Heart right ventricle (tissue), 16 donors: ENCODE measurements around the gene SHTN1. TPM values are rescaled to one million over a fixed set of nuclear protein-coding genes. Genes with fewer than 3 reads are reported as not detected.

Experiments
- ATAC-seq, 8 donors: fragments of 200-7000 bp; cut with Tn5 transposase; one replicate each; pipeline ENCODE4 v1.9.1; 2020; ENCODE audit warnings: mild to moderate bottlenecking in 8 of 8, moderate library complexity in 8 of 8, moderate number of reproducible peaks in 1 of 8
- DNase-seq, 2 donors: peaks; one replicate each; pipeline ENCODE4 v3.0.0-alpha.2; 2020
- H3K27ac ChIP-seq, 10 donors: fragments of 200-600 bp; sonication (generic) in 2 of 10; one replicate each; pipeline versions ENCODE4 v1.5.0 to v1.8.0; 2020 to 2022; ENCODE audit warnings: mild to moderate bottlenecking in 3 of 10
- H3K27me3 ChIP-seq, 7 donors: fragments of 200-600 bp; one replicate each; pipeline ENCODE4 v1.8.0; 2021 to 2022; ENCODE audit warnings: mild to moderate bottlenecking in 2 of 7
- H3K36me3 ChIP-seq, 9 donors: fragments of 200-600 bp; sonication (generic) in 1 of 9; one replicate each; pipeline versions ENCODE4 v1.5.0 to v1.8.0; 2020 to 2022; ENCODE audit warnings: mild to moderate bottlenecking in 2 of 9
- H3K4me1 ChIP-seq, 9 donors: fragments of 200-600 bp; sonication (generic) in 1 of 9; one replicate each; pipeline versions ENCODE4 v1.5.0 to v1.8.0; 2020 to 2022; ENCODE audit warnings: mild to moderate bottlenecking in 4 of 9
- H3K4me3 ChIP-seq, 10 donors: fragments of 200-600 bp; sonication (generic) in 2 of 10; one replicate each; pipeline versions ENCODE4 v1.5.0 to v1.8.0; 2020 to 2022; ENCODE audit warnings: mild to moderate bottlenecking in 7 of 10, moderate library complexity in 2 of 10
- H3K9me3 ChIP-seq, 11 donors: fragments of 200-600 bp in 10 of 11; sonication (generic) in 2 of 11; one replicate each; pipeline versions ENCODE4 v1.5.0 to v1.8.0; 2013 to 2022; ENCODE audit warnings: mild to moderate bottlenecking in 2 of 11, control low read depth in 1 of 11, moderate library complexity in 1 of 11
- WGBS, 2 donors: extraction: QIAGEN DNeasy Blood & Tissue Kit; methylation state at CpG; one replicate each; pipeline ENCODE4 v1.1.7; 2013; ENCODE audit warnings: inconsistent platforms in 1 of 2; 5-methylcytosine and 5-hydroxymethylcytosine counted together
- intact Hi-C, 10 donors: fragments of 100-400 bp; cut with DNase I; formaldehyde crosslinking; loops; one replicate each; pipeline versions ENCODE4 v1.11.1 to v1.14.2; 2022
- polyA plus RNA-seq, 2 donors: library from polyadenylated mRNA; stranded (reverse); fragments of 200-250 nt; gene quantifications; one replicate each; pipeline ENCODE4 v1.2.3, GENCODE V29; 2013
- total RNA-seq, 10 donors: library from RNA; stranded (reverse); fragmentation: NEBNext Ultra II Directional in 3 of 10; extraction: Animal tissue kit (Norgen Biotek cat#: 25700) in 3 of 10; gene quantifications; one replicate each; pipeline versions ENCODE4 v1.2.1 to v1.2.4, GENCODE V29; 2021 to 2023
- TF ChIP-seq, protein P1 (sequence below), 9 donors: fragments of 200-600 bp; sonication (generic) in 2 of 9; IDR thresholded peaks; one replicate each; pipeline versions ENCODE4 v1.5.0 to v1.8.0; 2021 to 2022; ENCODE audit warnings: antibody characterized with exemption in 9 of 9, mild to moderate bottlenecking in 5 of 9, moderate library complexity in 1 of 9
- donor health status: Arrhythmogenic right ventricular cardiomyopathy.
- donor health status: ischemic (EF 13 %, LVEDD 7.1; RV severe dilation, severe dysfunction).
- donor health status: healthy with polysubstance abuse.
- donor health status: DM: no; HTN: yes; CAD: no.
- donor health status: DM: no; HTN: no; CAD: no.
- donor health status: ischemic (EF 25% LVEDD 6.9; RV normal size, moderate dysfunction).
- donor health status: ischemic (EF 25% LVEDD 5.7; RV mildly dilated, moderate dysfunction).
- donor health status: healthy.
- donor health status: DM: yes; HTN: yes; CAD: no.
- donor health status: Ischemic cardiomyopathy.
- donor health status: ischemic (EF 35%, LVEDD 5.7; RV mildly dilated, moderate dysfunction).
- donor health status: nonischemic (EF 11% LVEDD 7.7; RV severe dilation, severe dysfunction).
- donor health status: DM: yes; HTN: yes; CAD: no.
- donor health status: PGD.
- donor health status: ischemic (EF 29% LVEDD 5.4; RV normal size, mild dysfunction).
- donor health status: nonischemic (EF 23%, LVEDD 6.1; RV moderate dilation, normal function).

Gene SHTN1
- total and polyA plus RNA-seq, 12 donors = 0.86 to 13.1 (median 2.8) TPM

DNA sequence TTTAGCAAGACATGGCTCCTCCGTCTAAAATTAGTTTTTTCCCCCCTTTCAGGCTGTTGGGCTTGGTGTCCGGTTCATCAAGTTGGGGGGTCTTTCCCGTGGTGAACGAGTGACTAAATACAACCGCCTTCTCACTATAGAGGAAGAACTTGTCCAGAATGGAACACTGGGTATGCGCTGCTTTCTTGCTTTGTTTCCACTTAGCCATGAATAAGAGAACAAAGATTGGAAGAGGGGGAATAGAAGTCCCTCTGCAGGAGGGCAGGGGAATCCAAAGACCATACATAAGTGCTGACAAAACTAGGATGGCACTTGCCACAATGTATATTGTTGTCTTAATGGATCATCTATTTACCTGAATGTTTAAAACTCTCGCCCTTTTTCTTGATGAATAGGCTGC is 125.2 kb downstream of the SHTN1 start:
- Histone ChIP-seq H3K36me3 (peaks cover 0 to 6% (median 0%) of the 10 kb centered on the region in 9 donors), H3K4me3 (no peak overlapping the region), H3K4me1 (no peaks in the 10 kb centered on the region), H3K9me3 (no peaks in the 10 kb centered on the region), H3K27ac (no peak overlapping the region), H3K27me3 (peaks cover 0 to 11% (median 5%) of the 10 kb centered on the region in 7 donors)
- intact Hi-C loops = no loop called here
- DNase-seq (no peak), ATAC-seq (no peak)
- TF ChIP-seq, protein P1, sequence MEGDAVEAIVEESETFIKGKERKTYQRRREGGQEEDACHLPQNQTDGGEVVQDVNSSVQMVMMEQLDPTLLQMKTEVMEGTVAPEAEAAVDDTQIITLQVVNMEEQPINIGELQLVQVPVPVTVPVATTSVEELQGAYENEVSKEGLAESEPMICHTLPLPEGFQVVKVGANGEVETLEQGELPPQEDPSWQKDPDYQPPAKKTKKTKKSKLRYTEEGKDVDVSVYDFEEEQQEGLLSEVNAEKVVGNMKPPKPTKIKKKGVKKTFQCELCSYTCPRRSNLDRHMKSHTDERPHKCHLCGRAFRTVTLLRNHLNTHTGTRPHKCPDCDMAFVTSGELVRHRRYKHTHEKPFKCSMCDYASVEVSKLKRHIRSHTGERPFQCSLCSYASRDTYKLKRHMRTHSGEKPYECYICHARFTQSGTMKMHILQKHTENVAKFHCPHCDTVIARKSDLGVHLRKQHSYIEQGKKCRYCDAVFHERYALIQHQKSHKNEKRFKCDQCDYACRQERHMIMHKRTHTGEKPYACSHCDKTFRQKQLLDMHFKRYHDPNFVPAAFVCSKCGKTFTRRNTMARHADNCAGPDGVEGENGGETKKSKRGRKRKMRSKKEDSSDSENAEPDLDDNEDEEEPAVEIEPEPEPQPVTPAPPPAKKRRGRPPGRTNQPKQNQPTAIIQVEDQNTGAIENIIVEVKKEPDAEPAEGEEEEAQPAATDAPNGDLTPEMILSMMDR (IDR thresholded peaks at IDR 0.05) = no peak
- 64 to 72% methylated on average over 7 of the region's 7 CpGs for WGBS, 2 donors

DNA sequence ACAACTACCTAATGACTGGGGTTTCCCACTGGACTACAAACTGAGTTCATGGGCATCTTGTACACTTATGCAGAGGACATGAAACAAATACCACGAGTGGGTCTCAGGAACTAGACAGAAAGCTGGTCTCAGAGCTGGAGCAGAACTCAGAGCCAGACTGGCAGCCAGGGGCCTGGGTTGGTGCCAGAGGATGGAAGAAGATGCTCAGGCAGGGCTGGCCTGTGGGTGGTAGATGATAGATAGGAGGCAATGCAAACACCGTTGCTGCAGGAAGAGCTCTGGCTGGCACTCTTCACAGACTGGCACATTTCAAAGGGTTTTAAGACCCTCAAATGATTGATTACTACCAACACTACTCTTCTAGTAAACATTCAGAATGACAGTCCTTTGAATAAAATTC is 126.9 kb downstream of the SHTN1 start:
- intact Hi-C loops = no loop called here
- H3K36me3 ChIP-seq = peaks cover 0 to under 1% (median 0%) of the 10 kb centered on the region in 9 donors
- 66 to 72% methylated on average over 2 of the region's 2 CpGs for WGBS, 2 donors

DNA sequence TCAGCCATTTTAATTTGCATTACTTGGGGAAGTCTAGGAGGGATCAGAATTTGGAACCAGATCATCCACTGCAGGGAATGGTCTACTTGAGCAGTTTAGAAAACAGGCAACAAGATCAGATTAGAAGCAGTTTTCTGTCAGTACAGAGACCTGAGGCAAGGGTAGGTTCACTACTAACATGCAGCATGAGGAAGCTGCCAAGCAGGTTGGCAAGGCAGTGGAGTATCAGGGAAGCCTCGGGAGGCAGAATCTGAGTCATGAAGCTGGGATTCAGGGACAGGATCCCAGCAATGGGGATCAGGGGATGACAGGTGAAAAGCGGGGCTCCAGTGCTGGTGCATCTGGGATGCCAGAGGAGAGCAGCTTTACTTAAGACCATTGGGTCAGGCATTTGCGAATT is 127.6 kb downstream of the SHTN1 start:
- TF ChIP-seq, protein P1 (IDR thresholded peaks at IDR 0.05) = no peak
- Histone ChIP-seq H3K27ac (no peak overlapping the region), H3K4me1 (no peaks in the 10 kb centered on the region), H3K36me3 (no peaks in the 10 kb centered on the region), H3K4me3 (no peak overlapping the region), H3K27me3 (peaks cover 0 to 25% (median 11%) of the 10 kb centered on the region in 7 donors), H3K9me3 (no peaks in the 10 kb centered on the region)
- intact Hi-C loops = no loop called here
- DNase-seq (no peak), ATAC-seq (no peak)
- 86 to 88% methylated on average over 3 of the region's 3 CpGs for WGBS, 2 donors

More for the DNA sequence above, 126.9 kb downstream of the SHTN1 start:
- no peaks in the 10 kb centered on the region for H3K9me3 ChIP-seq
- TF ChIP-seq, protein P1 (IDR thresholded peaks at IDR 0.05) = no peak
- ATAC-seq = no peak
- no peaks in the 10 kb centered on the region for H3K4me1 ChIP-seq
- no peak overlapping the region for H3K4me3 ChIP-seq
- peaks cover 0 to 19% (median 11%) of the 10 kb centered on the region in 7 donors for H3K27me3 ChIP-seq
- DNase-seq = no peak
- no peak overlapping the region for H3K27ac ChIP-seq

DNA sequence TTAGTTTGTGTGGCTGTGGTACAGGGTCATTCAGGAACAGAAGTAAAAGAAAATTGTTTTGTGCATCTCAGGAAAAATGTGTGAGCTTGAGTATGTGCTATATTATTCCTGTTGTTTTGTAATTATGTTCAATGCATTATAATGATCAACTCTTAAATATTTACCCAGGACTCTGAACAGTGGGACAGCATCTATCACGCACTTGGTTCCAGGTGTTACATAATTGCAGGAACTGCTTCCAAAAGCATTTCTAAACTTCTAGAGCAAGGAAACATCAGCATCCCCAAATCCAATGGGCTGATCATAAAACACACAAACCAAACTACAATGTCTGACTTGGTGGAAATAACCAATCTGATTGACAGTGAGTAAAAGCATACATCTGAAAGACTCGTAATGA is 129.1 kb downstream of the SHTN1 start:
- H3K4me1 ChIP-seq = no peaks in the 10 kb centered on the region
- no peak overlapping the region for H3K27ac ChIP-seq
- no peaks in the 10 kb centered on the region for H3K9me3 ChIP-seq
- H3K4me3 ChIP-seq = no peak overlapping the region
- TF ChIP-seq, protein P1 (IDR thresholded peaks at IDR 0.05) = no peak
- no peaks in the 10 kb centered on the region for H3K36me3 ChIP-seq
- ATAC-seq (no peak), DNase-seq (no peak)
- peaks cover 0 to 31% (median 17%) of the 10 kb centered on the region in 7 donors for H3K27me3 ChIP-seq
- intact Hi-C loops = no loop called here
- WGBS, 2 donors = 86 to 90% methylated on average over 2 of the region's 2 CpGs
